ENCODE results near the gene KRT13.

KRT13 gene

GRCh38 chr17:41518789-41519449 is 13.5 kb upstream of the KRT13 start, which contains the start of gene KRT15:
Gene KRT15, minus strand, starts transcription at chr17:41518890. Its CDS starts 63 bp downstream, at chr17:41518827.
- peaks cover 19% of the 10 kb centered on the region for H3K27me3 Mint-ChIP-seq

GRCh38 chr17:41518031-41518430 is 12.6 kb upstream of the KRT13 start:
- Mint-ChIP-seq H3K4me1 (no peaks in the 10 kb centered on the region), H3K4me3 (no peak overlapping the region), H3K9me3 (no peaks in the 10 kb centered on the region), H3K36me3 (no peaks in the 10 kb centered on the region), H3K27me3 (peaks cover 19% of the 10 kb centered on the region), H3K27ac (no peak overlapping the region)
- DNase-seq (ENCODE audit: low spot score in 2 of 2) = no peak
- no peak for ATAC-seq (ENCODE audit: low read depth)

More at GRCh38 chr17:41518789-41519449, 13.5 kb upstream of the KRT13 start, which contains the start of gene KRT15:
- no peaks in the 10 kb centered on the region for H3K9me3 Mint-ChIP-seq
- H3K4me3 Mint-ChIP-seq = no peak within 1 kb of the TSS
- H3K27ac Mint-ChIP-seq = no peak within 1 kb of the TSS
- ATAC-seq (ENCODE audit: low read depth) (no peak), DNase-seq (ENCODE audit: low spot score in 2 of 2) (no peak)
- no peaks in the 10 kb centered on the region for H3K36me3 Mint-ChIP-seq
- H3K4me1 Mint-ChIP-seq = no peaks in the 10 kb centered on the region

GRCh38 chr17:41516830-41517283 is 11.4 kb upstream of the KRT13 start:
- H3K36me3 Mint-ChIP-seq = no peaks in the 10 kb centered on the region
- no peaks in the 10 kb centered on the region for H3K4me1 Mint-ChIP-seq
- peaks cover 23% of the 10 kb centered on the region for H3K27me3 Mint-ChIP-seq
- no peak overlapping the region for H3K4me3 Mint-ChIP-seq
- ATAC-seq (ENCODE audit: low read depth) = no peak
- no peak for DNase-seq (ENCODE audit: low spot score in 2 of 2)
- H3K9me3 Mint-ChIP-seq = no peaks in the 10 kb centered on the region
- no peak overlapping the region for H3K27ac Mint-ChIP-seq

GRCh38 chr17:41516147-41516829 is 10.9 kb upstream of the KRT13 start:
- H3K27me3 Mint-ChIP-seq = peaks cover 19% of the 10 kb centered on the region
- ATAC-seq (ENCODE audit: low read depth) = no peak
- H3K4me1 Mint-ChIP-seq = no peaks in the 10 kb centered on the region
- no peak for DNase-seq (ENCODE audit: low spot score in 2 of 2)
- no peaks in the 10 kb centered on the region for H3K9me3 Mint-ChIP-seq
- H3K4me3 Mint-ChIP-seq = no peak overlapping the region
- no peaks in the 10 kb centered on the region for H3K36me3 Mint-ChIP-seq
- no peak overlapping the region for H3K27ac Mint-ChIP-seq

GRCh38 chr17:41513168-41513547 is 7.7 kb upstream of the KRT13 start:
- Mint-ChIP-seq H3K36me3 (no peaks in the 10 kb centered on the region), H3K27me3 (peaks cover 15% of the 10 kb centered on the region), H3K27ac (no peak overlapping the region), H3K4me3 (no peak overlapping the region), H3K4me1 (no peaks in the 10 kb centered on the region), H3K9me3 (no peaks in the 10 kb centered on the region)
- no peak for DNase-seq (ENCODE audit: low spot score in 2 of 2)
- ATAC-seq (ENCODE audit: low read depth) = no peak

GRCh38 chr17:41512546-41513167 is 7.2 kb upstream of the KRT13 start:
- DNase-seq (ENCODE audit: low spot score in 2 of 2) = no peak
- Mint-ChIP-seq H3K4me3 (no peak overlapping the region), H3K9me3 (no peaks in the 10 kb centered on the region), H3K27me3 (peaks cover 15% of the 10 kb centered on the region), H3K27ac (no peak overlapping the region), H3K4me1 (no peaks in the 10 kb centered on the region), H3K36me3 (no peaks in the 10 kb centered on the region)
- no peak for ATAC-seq (ENCODE audit: low read depth)

GRCh38 chr17:41511716-41512115 is 6.3 kb upstream of the KRT13 start:
- Mint-ChIP-seq H3K4me3 (no peak overlapping the region), H3K27me3 (peaks cover 11% of the 10 kb centered on the region), H3K27ac (no peak overlapping the region), H3K9me3 (no peaks in the 10 kb centered on the region), H3K4me1 (no peaks in the 10 kb centered on the region), H3K36me3 (no peaks in the 10 kb centered on the region)
- no peak for DNase-seq (ENCODE audit: low spot score in 2 of 2)
- ATAC-seq (ENCODE audit: low read depth) = no peak

GRCh38 chr17:41511116-41511515 is 5.7 kb upstream of the KRT13 start:
- Mint-ChIP-seq H3K27me3 (peaks cover 11% of the 10 kb centered on the region), H3K4me1 (peaks cover 5% of the 10 kb centered on the region), H3K36me3 (no peaks in the 10 kb centered on the region), H3K4me3 (no peak overlapping the region), H3K27ac (no peak overlapping the region), H3K9me3 (no peaks in the 10 kb centered on the region)
- ATAC-seq (ENCODE audit: low read depth) (no peak), DNase-seq (ENCODE audit: low spot score in 2 of 2) (no peak)

GRCh38 chr17:41510251-41511065 is 5.0 kb upstream of the KRT13 start:
- DNase-seq (ENCODE audit: low spot score in 2 of 2) (no peak), ATAC-seq (ENCODE audit: low read depth) (no peak)
- peaks cover 11% of the 10 kb centered on the region for H3K27me3 Mint-ChIP-seq
- no peaks in the 10 kb centered on the region for H3K36me3 Mint-ChIP-seq
- no peak overlapping the region for H3K27ac Mint-ChIP-seq
- H3K4me1 Mint-ChIP-seq = peaks cover 7% of the 10 kb centered on the region
- no peak overlapping the region for H3K4me3 Mint-ChIP-seq
- H3K9me3 Mint-ChIP-seq = no peaks in the 10 kb centered on the region

- H3K27ac Mint-ChIP-seq = no peak overlapping the region
- H3K9me3 Mint-ChIP-seq = no peaks in the 10 kb centered on the region
- no peak overlapping the region for H3K4me3 Mint-ChIP-seq
- peaks cover 7% of the 10 kb centered on the region for H3K4me1 Mint-ChIP-seq
- H3K27me3 Mint-ChIP-seq = peaks cover 3% of the 10 kb centered on the region
- ATAC-seq (ENCODE audit: low read depth) (no peak), DNase-seq (ENCODE audit: low spot score in 2 of 2) (no peak)
- no peaks in the 10 kb centered on the region for H3K36me3 Mint-ChIP-seq
These were observed 2.0 kb upstream of the KRT13 start for GRCh38 chr17:41507315-41507880.

GRCh38 chr17:41505809-41506767 is 676 bp upstream of the KRT13 start:
- ATAC-seq (ENCODE audit: low read depth) (peak; percentile 56), DNase-seq (ENCODE audit: low spot score in 2 of 2) (no peak)
- Mint-ChIP-seq H3K4me1 (peaks cover 7% of the 10 kb centered on the region), H3K9me3 (no peaks in the 10 kb centered on the region), H3K4me3 (no peak overlapping the region), H3K27me3 (peaks cover 3% of the 10 kb centered on the region), H3K27ac (no peak overlapping the region), H3K36me3 (no peaks in the 10 kb centered on the region)

- Mint-ChIP-seq H3K9me3 (no peaks in the 10 kb centered on the region), H3K4me3 (no peak overlapping the region), H3K36me3 (no peaks in the 10 kb centered on the region)
These were observed 1.0 kb downstream of the KRT13 start for GRCh38 chr17:41504246-41504977.

More at GRCh38 chr17:41504246-41504977, 1.0 kb downstream of the KRT13 start:
- DNase-seq (ENCODE audit: low spot score in 2 of 2) (no peak), ATAC-seq (ENCODE audit: low read depth) (no peak)
- Mint-ChIP-seq H3K27ac (no peak overlapping the region), H3K27me3 (peaks cover 11% of the 10 kb centered on the region), H3K4me1 (peaks cover 11% of the 10 kb centered on the region)

Data from memory B cell (primary cell).